ENCODE measurements around the gene HSD11B1. TPM values are rescaled to one million over a fixed set of nuclear protein-coding genes. Genes with fewer than 3 reads are reported as not detected.

Gene HSD11B1
- total RNA-seq, 4 donors from 2014 or later, result 4.2 to 8.6 (median 5.8) TPM; not detected in 1

GRCh38 chr1:209733409-209734192, 29.0 kb downstream of the HSD11B1 start:
- Histone ChIP-seq H3K9me3 (no peaks in the 10 kb centered on the region), H3K27me3 (no peaks in the 10 kb centered on the region), H3K4me1 (no peaks in the 10 kb centered on the region), H3K36me3 (no peaks in the 10 kb centered on the region), H3K4me3 (no peak overlapping the region), H3K27ac (no peak overlapping the region)
- TF ChIP-seq, protein P1, sequence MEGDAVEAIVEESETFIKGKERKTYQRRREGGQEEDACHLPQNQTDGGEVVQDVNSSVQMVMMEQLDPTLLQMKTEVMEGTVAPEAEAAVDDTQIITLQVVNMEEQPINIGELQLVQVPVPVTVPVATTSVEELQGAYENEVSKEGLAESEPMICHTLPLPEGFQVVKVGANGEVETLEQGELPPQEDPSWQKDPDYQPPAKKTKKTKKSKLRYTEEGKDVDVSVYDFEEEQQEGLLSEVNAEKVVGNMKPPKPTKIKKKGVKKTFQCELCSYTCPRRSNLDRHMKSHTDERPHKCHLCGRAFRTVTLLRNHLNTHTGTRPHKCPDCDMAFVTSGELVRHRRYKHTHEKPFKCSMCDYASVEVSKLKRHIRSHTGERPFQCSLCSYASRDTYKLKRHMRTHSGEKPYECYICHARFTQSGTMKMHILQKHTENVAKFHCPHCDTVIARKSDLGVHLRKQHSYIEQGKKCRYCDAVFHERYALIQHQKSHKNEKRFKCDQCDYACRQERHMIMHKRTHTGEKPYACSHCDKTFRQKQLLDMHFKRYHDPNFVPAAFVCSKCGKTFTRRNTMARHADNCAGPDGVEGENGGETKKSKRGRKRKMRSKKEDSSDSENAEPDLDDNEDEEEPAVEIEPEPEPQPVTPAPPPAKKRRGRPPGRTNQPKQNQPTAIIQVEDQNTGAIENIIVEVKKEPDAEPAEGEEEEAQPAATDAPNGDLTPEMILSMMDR (IDR thresholded peaks at IDR 0.05), result no peak
- TF ChIP-seq POLR2A (IDR thresholded peaks at IDR 0.05), result no peak
- no peak for DNase-seq

- Histone ChIP-seq H3K4me3 (no peak overlapping the region), H3K9me3 (no peaks in the 10 kb centered on the region), H3K36me3 (no peaks in the 10 kb centered on the region), H3K27me3 (no peaks in the 10 kb centered on the region), H3K27ac (no peak overlapping the region), H3K4me1 (no peaks in the 10 kb centered on the region)
- no peak for TF ChIP-seq POLR2A (IDR thresholded peaks at IDR 0.05)
- TF ChIP-seq, protein P1 (IDR thresholded peaks at IDR 0.05), result no peak
- DNase-seq, result no peak
These were observed 32.0 kb downstream of the HSD11B1 start for GRCh38 chr1:209736490-209737117.

GRCh38 chr1:209737118-209737505, 32.5 kb downstream of the HSD11B1 start:
- no peaks in the 10 kb centered on the region for H3K36me3 ChIP-seq
- no peak overlapping the region for H3K4me3 ChIP-seq
- no peak overlapping the region for H3K27ac ChIP-seq
- DNase-seq, result no peak
- H3K9me3 ChIP-seq, result no peaks in the 10 kb centered on the region
- no peaks in the 10 kb centered on the region for H3K4me1 ChIP-seq
- no peaks in the 10 kb centered on the region for H3K27me3 ChIP-seq
- TF ChIP-seq, protein P1 (IDR thresholded peaks at IDR 0.05), result no peak
- TF ChIP-seq POLR2A (IDR thresholded peaks at IDR 0.05), result no peak

DNA sequence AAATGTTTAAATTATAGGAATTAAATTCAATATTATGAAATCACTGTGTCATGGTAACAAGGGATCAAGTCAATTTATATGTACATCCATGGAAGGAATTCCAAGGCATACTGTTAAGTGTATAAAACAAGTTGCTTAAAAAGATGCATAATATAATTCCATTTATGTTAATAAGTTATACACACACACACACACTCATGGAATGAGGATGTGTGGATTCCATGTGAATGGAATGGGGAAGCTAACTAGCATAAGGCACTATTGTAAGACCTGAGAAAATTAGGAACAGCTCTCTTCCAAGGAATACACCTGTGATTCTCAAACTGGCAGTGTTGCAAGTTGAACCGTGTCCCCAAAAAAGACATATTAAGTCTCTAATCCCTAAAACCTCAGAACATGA, 33.6 kb downstream of the HSD11B1 start:
- Histone ChIP-seq H3K27me3 (no peaks in the 10 kb centered on the region), H3K36me3 (no peaks in the 10 kb centered on the region), H3K27ac (no peak overlapping the region), H3K4me1 (peaks cover 0 to 5% (median 0%) of the 10 kb centered on the region in 4 donors), H3K4me3 (no peak overlapping the region), H3K9me3 (no peaks in the 10 kb centered on the region)
- TF ChIP-seq POLR2A (IDR thresholded peaks at IDR 0.05), result no peak
- TF ChIP-seq, protein P1 (IDR thresholded peaks at IDR 0.05), result no peak
- DNase-seq, result no peak

- H3K27ac ChIP-seq, result no peak overlapping the region
- peaks cover 0 to 5% (median 0%) of the 10 kb centered on the region in 4 donors for H3K4me1 ChIP-seq
- H3K4me3 ChIP-seq, result no peak overlapping the region
- no peaks in the 10 kb centered on the region for H3K27me3 ChIP-seq
- no peak for DNase-seq
- no peaks in the 10 kb centered on the region for H3K36me3 ChIP-seq
- TF ChIP-seq, protein P1 (IDR thresholded peaks at IDR 0.05), result no peak
- no peak for TF ChIP-seq POLR2A (IDR thresholded peaks at IDR 0.05)
- no peaks in the 10 kb centered on the region for H3K9me3 ChIP-seq
These were observed 36.5 kb downstream of the HSD11B1 start for GRCh38 chr1:209741193-209741592.

Measured in Peyer's patch (tissue), 4 donors.